NOMO-1 (cell line): Measurements from ENCODE around the gene TMEM69.
"Not testable (repeated sequence)": the region's sequence is repeated elsewhere in the genome, so short reads cannot be mapped to it uniquely, and the experiment has no call there.

Experiments used
- DNase-seq, 2 experiments: peaks; one replicate each; lab custom pipeline; 2025; ENCODE audit not compliant: unreplicated experiment in 2 of 2; lab: John Stamatoyannopoulos, UW

Gene TMEM69

DNA sequence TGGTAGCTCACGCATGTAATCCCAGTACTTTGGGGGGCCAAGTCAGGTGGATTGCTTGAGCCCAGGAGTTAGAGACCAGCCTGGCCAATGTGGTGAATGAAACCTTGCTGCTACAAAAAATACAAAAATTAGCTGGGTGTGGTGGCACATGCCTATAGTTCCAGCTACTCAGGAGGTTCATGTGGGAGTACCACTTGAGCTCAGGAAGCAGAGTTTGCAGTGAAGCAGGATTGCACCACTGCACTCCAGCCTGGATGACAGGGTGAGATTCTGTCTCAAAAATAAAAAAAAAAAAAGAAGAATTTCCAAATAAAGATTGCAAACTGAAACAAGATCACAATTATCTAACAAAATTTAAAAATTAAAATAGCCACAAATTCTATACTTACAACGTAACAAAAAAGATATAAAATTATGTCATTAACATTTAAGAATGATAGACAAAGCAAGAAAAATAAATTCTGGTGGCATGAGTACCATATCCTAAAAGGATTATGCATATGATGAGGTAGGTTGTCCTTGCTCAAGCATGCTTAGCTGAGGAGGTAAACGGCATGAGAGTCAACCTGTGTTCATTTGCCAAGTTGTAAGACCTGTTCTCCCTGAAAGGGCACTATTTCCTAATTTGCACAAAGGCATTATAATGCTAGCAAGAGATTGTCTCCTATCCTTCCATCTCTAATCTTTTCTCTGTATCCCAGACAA is 42.2 kb downstream of the TMEM69 start:
- no peak for DNase-seq

DNA sequence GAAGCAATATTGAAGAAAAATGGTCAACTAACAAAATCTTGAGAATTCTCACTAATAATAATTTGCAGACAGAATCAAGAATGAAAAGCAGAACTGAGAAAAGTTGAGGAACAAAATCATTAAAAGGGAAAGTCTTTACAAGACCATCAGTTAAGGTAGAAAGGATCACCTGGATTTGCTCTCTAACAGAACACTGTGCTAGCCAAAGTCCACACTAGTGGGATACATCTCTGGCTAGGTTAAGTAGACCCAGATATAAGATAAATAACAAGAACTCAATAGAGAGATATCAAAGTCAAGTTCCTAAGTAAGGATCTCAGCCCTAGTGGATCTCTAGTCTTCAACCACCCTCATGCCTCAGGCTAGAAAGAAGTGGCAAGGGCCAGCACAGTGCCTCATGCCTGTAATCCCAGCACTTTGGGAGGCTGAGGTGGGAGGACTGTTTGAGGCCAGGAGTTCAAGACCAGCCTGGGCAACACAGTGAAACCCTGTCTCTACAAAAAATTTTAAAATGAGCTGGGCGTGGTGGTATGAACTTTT is 42.9 kb downstream of the TMEM69 start:
- DNase-seq = no peak

DNA sequence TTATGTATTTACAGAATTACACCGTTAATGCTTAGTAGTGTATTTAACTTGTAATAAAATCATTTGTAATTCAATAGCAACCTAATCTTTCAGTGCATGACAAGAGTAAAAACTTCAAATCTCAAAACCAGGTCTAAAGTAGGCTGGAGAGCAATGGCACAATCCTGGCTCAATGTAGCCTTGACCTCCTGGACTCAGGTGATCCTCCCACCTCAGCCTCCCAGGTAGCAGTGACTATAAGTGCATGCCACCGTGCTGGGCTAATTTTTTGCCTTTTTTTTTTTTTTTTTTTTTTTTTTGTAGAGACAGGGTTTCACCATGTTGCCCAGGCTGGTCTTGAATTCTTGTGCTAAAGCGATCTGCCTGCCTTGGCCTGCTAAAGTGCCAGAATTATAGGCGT is 51.2 kb downstream of the TMEM69 start:
- no peak for DNase-seq

DNA sequence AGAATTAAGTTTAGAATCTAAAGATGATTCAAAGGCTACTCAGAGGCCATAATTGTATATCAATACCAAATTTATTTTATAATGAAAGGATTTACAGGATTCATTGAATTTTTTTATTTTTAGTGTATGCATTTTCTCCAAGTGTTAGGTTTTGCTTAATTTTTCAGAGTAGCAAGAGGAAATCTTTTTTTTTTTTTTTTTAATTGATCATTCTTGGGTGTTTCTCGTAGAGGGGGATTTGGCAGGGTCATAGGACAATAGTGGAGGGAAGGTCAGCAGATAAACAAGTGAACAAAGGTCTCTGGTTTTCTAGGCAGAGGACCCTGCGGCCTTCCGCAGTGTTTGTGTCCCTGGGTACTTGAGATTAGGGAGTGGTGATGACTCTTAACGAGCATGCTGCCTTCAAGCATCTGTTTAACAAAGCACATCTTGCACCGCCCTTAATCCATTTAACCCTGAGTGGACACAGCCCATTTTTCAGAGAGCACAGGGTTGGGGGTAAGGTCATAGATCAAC is 51.7 kb downstream of the TMEM69 start:
- DNase-seq = not testable (repeated sequence)
